Ovary (tissue), 9 donors: ENCODE data around the gene COMMD7. TPM values are rescaled to one million over a fixed set of nuclear protein-coding genes. Genes with fewer than 3 reads are reported as not detected.
"Not testable (repeated sequence)": the region's sequence is repeated elsewhere in the genome, so short reads cannot be mapped to it uniquely, and the experiment has no call there.

Experiments used
- DNase-seq, 5 donors: peaks; one replicate each; pipeline ENCODE4 v3.0.0-alpha.2; 2019 to 2020
- H3K27ac ChIP-seq, 2 donors: fragments of 200-600 bp; one replicate each; pipeline versions ENCODE4 v1.5.1 to v1.8.0; 2019 to 2022
- H3K27me3 ChIP-seq: fragments of 200-600 bp; one replicate; pipeline ENCODE4 v1.8.0; 2022
- H3K36me3 ChIP-seq: fragments of 200-600 bp; sonication (generic); one replicate; pipeline ENCODE4 v1.5.1; 2019
- H3K4me1 ChIP-seq: one replicate; pipeline ENCODE4 v1.8.1; 2013; ENCODE audit warnings: mild to moderate bottlenecking, moderate library complexity; ENCODE audit not compliant: insufficient read depth
- H3K4me3 ChIP-seq: fragments of 200-600 bp; sonication (generic); one replicate; pipeline ENCODE4 v1.5.1; 2017
- H3K9me3 ChIP-seq, 2 donors: fragments of 200-600 bp in 1 of 2; sonication (generic) in 1 of 2; one replicate each; pipeline versions ENCODE4 v1.5.1 to v1.8.1; 2013 to 2019; ENCODE audit warnings: mild to moderate bottlenecking in 1 of 2, moderate library complexity in 1 of 2
- EP300 ChIP-seq: sonication (generic); formaldehyde crosslinking; IDR thresholded peaks from one replicate; pipeline ENCODE4 v1.6.1; 2017; ENCODE audit warnings: antibody characterized with exemption
- POLR2A ChIP-seq: fragments of 450-650 bp; IDR thresholded peaks from one replicate; pipeline ENCODE4 v1.6.1; 2017; ENCODE audit warnings: antibody characterized with exemption, mild to moderate bottlenecking, moderate library complexity
- WGBS, 3 donors: extraction: QIAGEN DNeasy Blood & Tissue Kit in 1 of 3; methylation state at CpG; one replicate each; pipeline versions ENCODE4 v1.1.5 to v1.1.7; 2013 to 2017; 5-methylcytosine and 5-hydroxymethylcytosine counted together
- intact Hi-C, 4 donors: fragments of 100-400 bp; cut with DNase I; formaldehyde crosslinking; loops; one replicate each; pipeline versions ENCODE4 v1.11.0 to v1.15.1; 2022 to 2023
- polyA plus RNA-seq, 2 donors: library from polyadenylated mRNA; stranded (reverse); fragments of 200-250 nt in 1 of 2; fragments of 350-450 nt in 1 of 2; fragmentation: Illumina TruSeq in 1 of 2; extraction: RNeasy Lipid Tissue Mini Kit (QIAGEN cat#74804) in 1 of 2; gene quantifications; one replicate each; pipeline ENCODE4 v1.2.3, GENCODE V29; 2013 to 2014
- total RNA-seq, 7 donors: library from RNA; depleted of rRNA in 2 of 7; stranded (reverse); fragments of >200 nt in 2 of 7; fragmentation: NEBNext Ultra II Directional in 3 of 7; extraction: Animal tissue kit (Norgen Biotek cat#: 25700) in 3 of 7; gene quantifications; one replicate each; pipeline versions ENCODE4 v1.1.0 to v1.2.4, GENCODE V29; 2016 to 2023
- TF ChIP-seq, protein P1 (sequence below), 3 donors: fragments of 450-650 bp in 2 of 3; fragments of 200-600 bp in 1 of 3; IDR thresholded peaks; one replicate each; pipeline versions ENCODE4 v1.5.1 to v1.8.0; 2016 to 2022; ENCODE audit warnings: antibody characterized with exemption in 3 of 3, mild to moderate bottlenecking in 1 of 3
- donor health status: DM: no; HTN: no; CAD: no; lungs with moderate emphysema.
- donor health status: DM: no; HTN: no; CAD: no.
- donor health status: Bipolar disorder and iron deficiency.
- donor health status: DM: yes; HTN: yes; CAD: no.
- donor health status: DM: no; HTN: no; CAD: no.
- donor health status: DM: yes; HTN: yes; CAD: no.

COMMD7 gene
- total and polyA plus RNA-seq, 9 donors, result 14.2 to 51.8 (median 26.3) TPM

DNA sequence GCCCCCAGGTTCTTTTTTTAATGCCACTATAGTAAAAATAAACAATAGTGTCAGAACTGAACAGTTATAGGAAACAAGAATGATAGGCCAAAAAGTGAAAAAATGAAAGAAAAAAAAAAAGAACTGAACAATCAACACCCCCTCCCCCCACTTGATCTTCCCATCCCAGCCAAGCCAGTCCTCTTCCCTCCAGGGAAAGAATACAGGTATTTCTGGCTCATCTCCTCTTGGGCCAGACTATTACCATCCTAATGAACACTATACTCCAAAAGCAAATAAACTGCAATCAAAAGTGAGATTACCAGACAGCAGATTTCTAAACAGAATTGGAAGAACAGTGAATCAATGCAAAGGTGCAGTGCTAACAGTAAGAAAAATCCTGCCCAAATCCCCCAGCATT lies 48.2 kb downstream of the COMMD7 start:
- H3K4me1 ChIP-seq, result no peaks in the 10 kb centered on the region
- no peaks in the 10 kb centered on the region for H3K36me3 ChIP-seq
- no peak for TF ChIP-seq EP300
- TF ChIP-seq, protein P1, sequence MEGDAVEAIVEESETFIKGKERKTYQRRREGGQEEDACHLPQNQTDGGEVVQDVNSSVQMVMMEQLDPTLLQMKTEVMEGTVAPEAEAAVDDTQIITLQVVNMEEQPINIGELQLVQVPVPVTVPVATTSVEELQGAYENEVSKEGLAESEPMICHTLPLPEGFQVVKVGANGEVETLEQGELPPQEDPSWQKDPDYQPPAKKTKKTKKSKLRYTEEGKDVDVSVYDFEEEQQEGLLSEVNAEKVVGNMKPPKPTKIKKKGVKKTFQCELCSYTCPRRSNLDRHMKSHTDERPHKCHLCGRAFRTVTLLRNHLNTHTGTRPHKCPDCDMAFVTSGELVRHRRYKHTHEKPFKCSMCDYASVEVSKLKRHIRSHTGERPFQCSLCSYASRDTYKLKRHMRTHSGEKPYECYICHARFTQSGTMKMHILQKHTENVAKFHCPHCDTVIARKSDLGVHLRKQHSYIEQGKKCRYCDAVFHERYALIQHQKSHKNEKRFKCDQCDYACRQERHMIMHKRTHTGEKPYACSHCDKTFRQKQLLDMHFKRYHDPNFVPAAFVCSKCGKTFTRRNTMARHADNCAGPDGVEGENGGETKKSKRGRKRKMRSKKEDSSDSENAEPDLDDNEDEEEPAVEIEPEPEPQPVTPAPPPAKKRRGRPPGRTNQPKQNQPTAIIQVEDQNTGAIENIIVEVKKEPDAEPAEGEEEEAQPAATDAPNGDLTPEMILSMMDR (IDR thresholded peaks at IDR 0.05), result no peak
- TF ChIP-seq POLR2A, result no peak
- intact Hi-C loops, result no loop called here
- H3K27me3 ChIP-seq, result no peaks in the 10 kb centered on the region
- DNase-seq, result no peak
- no peak overlapping the region for H3K4me3 ChIP-seq
- no peak overlapping the region for H3K27ac ChIP-seq
- no peaks in the 10 kb centered on the region for H3K9me3 ChIP-seq

DNA sequence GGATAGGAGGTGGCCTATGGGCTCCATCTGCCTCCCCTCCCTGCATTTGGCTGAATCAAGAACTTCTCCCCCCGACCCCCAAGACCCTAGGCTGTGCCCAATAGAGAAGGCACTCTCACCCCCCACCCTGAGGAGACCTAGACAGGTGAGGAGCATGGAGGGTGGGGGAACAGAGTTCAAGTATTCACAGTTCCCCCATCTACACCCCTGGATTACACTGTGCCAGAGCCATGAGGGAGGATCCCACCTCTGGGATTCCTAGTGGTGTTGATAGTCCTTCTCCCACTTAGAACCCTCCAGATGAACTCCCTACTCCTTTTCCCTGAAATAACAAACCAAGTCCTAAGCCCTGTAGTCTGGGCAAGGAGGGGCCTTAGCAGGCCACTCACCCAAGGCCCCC lies 54.3 kb downstream of the COMMD7 start:
- intact Hi-C loops, result loop anchor here in 1 of 4 donors (10.0 kb wide), 1 partner anchor 86 kb away; no protein-coding TSS in a partner anchor
- H3K4me3 ChIP-seq, H3K9me3 ChIP-seq, DNase-seq, H3K36me3 ChIP-seq, H3K27ac ChIP-seq, H3K4me1 ChIP-seq, H3K27me3 ChIP-seq: not testable (repeated sequence)
- 81 to 100% (median 96%) methylated on average over 1 of the region's 1 CpG for WGBS, 3 donors

DNA sequence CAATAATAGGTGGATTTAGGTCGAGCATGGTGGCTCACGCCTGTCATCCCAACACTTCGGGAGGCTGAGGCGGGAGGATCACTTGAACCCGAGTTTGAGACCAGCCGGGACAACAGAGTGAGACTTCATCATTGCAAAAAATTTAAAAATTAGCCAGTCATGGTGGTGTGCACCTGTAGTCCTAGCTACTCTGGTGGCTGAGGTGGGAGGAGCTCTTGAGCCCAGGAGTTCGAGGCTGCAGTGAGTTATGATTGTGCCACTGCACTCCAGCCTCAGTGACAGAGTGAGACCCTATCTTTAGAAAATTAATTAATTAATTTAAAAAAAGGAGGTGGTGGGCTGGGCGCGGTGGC lies 56.1 kb downstream of the COMMD7 start:
- Histone ChIP-seq H3K4me1 (no peaks in the 10 kb centered on the region), H3K27me3 (no peaks in the 10 kb centered on the region), H3K27ac (no peak overlapping the region), H3K36me3 (no peaks in the 10 kb centered on the region), H3K9me3 (no peaks in the 10 kb centered on the region), H3K4me3 (no peak overlapping the region)
- WGBS, 3 donors, result 95 to 97% (median 95%) methylated on average over 9 of the region's 9 CpGs
- TF ChIP-seq POLR2A, result no peak
- intact Hi-C loops, result loop anchor here in 1 of 4 donors (10.0 kb wide), 1 partner anchor 88 kb away; no protein-coding TSS in a partner anchor
- DNase-seq, result no peak

DNA sequence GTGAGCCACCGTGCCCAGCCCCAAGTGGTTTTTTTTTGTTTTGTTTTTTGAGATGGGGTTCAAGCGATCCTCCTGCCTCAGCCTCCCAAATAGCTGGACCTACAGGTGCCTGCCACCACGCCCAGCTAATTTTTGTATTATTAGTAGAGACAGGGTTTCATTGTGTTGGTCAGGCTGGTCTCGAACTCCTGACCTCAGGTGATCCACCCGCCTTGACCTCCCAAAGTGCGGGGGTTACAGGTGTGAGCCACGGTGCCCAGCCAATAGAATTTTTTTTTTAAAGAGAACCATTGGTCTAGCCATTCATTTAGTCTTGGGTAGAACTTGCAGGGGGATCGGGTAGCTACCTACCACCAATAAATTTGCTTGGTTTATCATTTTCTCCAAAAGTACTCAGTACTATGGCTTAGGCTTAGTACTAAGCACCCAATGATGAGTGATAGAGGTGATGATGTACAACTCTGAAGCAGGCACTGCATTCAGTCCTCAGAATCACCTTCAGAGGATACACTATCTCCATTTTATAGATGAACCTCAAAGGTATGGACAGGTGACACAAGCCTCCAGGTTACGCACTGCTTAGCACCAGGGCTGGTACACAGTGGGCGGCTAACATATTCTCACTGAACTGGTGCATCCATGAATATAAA lies 56.6 kb downstream of the COMMD7 start:
- TF ChIP-seq POLR2A, result no peak
- TF ChIP-seq, protein P1 (IDR thresholded peaks at IDR 0.05), result no peak
- no peak for TF ChIP-seq EP300
- Histone ChIP-seq H3K36me3 (no peaks in the 10 kb centered on the region), H3K9me3 (no peaks in the 10 kb centered on the region), H3K27me3 (no peaks in the 10 kb centered on the region), H3K27ac (no peak overlapping the region), H3K4me3 (no peak overlapping the region), H3K4me1 (no peaks in the 10 kb centered on the region)
- DNase-seq, result no peak
- intact Hi-C loops, result loop anchor here in 1 of 4 donors (10.0 kb wide), 1 partner anchor 88 kb away; no protein-coding TSS in a partner anchor
- WGBS, 3 donors, result 95% methylated on average over 10 of the region's 10 CpGs

DNA sequence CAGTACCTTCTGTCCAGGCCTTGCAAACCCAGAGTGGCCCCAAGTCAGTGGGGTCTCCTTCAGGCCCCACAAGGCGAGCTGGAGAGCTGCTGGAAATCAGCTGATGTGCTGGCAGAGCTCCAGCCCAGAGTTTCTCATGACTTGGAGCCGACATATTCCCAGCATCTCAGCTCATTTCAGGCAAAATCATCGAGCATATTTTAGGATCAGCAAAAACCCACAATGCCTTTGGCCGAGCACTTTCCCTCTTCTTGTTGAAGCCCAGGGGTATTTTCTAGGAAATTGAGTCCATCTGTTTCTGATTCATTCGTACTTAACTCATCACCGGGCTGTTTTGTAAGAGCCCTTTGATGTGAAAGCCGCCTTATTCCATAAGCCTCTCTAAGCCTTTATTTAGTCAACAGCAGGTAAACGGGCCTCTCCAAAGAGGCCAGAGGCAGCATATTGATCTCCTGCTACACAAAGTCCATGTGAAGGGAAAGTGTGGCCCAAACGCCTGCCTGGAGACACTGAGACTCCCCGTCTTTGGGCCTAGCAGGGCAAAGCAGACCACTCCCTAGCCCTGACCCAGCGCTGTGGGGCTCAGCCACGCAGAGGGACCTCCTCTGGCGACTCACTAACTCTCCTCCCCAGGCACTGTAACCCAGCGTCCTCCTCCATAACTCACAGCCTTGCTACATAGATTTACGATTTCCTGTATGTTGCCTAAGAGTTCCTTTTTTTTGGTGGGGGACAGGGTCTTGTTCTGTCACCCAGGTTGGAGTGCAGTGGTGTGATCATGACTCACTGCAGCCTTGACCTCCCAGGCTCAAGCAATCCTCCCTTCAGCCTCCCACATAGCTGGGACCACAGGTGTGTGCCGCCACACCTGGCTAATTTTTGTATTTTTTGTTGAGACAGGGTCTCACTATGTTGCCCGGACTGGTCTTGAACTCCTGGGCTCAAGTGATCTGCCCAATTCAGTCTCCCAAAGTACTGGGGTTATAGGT lies 57.4 kb downstream of the COMMD7 start:
- Histone ChIP-seq H3K4me1 (no peaks in the 10 kb centered on the region), H3K27me3 (no peaks in the 10 kb centered on the region), H3K9me3 (no peaks in the 10 kb centered on the region), H3K4me3 (no peak overlapping the region), H3K27ac (no peak overlapping the region), H3K36me3 (no peaks in the 10 kb centered on the region)
- no peak for DNase-seq
- 46 to 58% (median 52%) methylated on average over 17 of the region's 17 CpGs for WGBS, 3 donors
- TF ChIP-seq POLR2A (no peak), EP300 (no peak)
- TF ChIP-seq, protein P1 (IDR thresholded peaks at IDR 0.05), result no peak
- intact Hi-C loops, result loop anchor here in 1 of 4 donors (10.0 kb wide), 1 partner anchor 89 kb away; no protein-coding TSS in a partner anchor
